GM12872 (cell line): ENCODE results near the gene SORCS3.

ENCODE experiments used
- CTCF ChIP-seq: IDR thresholded peaks from 3 replicates; pipeline ENCODE4 v1.5.1; 2011; ENCODE audit warnings: low read depth, mild to moderate bottlenecking, low read length, moderate library complexity; ENCODE audit not compliant: insufficient read depth

SORCS3 gene

DNA sequence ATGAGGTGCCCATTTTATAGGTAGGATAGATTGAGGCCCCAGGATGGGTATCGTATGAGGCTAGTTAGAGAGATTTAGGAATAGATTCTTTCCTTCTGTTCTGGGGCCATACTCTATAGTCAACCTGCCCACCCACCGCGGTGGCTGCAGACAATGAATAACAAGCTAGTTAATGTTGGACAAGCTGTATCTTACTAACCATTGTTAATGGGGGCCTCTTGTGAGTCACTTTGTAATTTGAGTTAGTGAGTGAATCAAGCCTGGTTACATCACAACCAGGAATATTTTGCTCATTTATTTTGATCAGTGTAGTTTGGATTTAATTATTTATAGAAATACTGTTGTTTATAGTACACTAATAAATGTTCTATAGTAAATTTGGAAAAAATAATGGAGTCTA lies 7.3 kb downstream of the SORCS3 start:
- no peak for TF ChIP-seq CTCF

GRCh38 chr10:104650072-104650471 lies 9.0 kb downstream of the SORCS3 start:
- 0 out of 3 replicates have a peak, but pooled peaks have one; percentile 23 for TF ChIP-seq CTCF

DNA sequence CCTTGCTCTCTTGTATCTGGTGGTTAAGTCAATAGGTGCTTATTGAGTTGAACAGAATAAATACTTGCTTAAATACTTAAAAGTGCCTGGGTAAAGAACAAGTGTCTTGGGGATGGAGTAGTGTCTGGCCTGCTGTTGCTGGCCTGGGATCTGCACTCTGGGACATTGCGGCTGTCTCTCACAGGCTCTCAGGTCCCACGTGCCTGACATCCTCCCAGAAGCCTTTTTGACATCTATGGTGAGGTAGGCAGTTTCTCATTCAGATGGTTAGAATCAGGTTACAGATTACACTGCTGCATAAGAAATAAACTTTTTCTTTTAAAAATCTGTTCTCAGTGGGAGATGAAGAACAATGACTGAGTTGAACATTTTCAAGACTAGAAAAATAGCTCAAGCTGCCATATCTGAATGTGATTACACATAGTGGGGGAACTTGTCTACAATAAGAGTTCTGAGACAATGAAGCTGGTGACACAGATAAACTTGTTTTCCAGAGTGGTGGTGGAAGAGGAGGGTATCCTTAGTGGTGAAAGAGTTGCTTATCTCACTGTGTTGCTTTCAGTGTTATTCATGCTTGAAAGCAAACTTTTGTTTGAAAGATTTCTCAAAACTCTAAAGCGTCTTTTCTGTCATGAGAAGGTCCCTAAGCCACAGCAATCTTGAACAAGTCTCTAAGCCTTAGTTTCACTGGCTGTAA lies 9.7 kb downstream of the SORCS3 start:
- no peak for TF ChIP-seq CTCF

DNA sequence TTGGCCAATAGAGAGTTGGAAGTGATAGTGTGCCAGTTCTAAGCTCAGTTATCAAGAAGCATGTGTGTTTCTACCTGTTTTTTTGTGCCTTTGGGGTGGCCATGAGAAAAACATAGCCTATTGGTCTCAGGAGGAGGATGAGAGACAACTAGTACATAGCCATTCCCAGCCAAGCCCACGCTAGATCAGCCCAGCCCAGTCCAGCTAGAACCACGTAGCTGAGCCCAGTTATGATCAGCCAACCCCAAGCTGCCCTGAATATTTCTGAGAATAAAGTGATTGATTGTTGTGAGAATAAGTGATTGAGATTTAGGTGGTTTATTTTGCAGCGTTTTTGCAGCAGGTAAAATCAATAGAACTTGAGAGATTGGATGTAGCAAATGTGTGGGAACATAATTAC lies 15.9 kb downstream of the SORCS3 start:
- no peak for TF ChIP-seq CTCF

- no peak for TF ChIP-seq CTCF
These were observed 16.4 kb downstream of the SORCS3 start for GRCh38 chr10:104657457-104657856.

DNA sequence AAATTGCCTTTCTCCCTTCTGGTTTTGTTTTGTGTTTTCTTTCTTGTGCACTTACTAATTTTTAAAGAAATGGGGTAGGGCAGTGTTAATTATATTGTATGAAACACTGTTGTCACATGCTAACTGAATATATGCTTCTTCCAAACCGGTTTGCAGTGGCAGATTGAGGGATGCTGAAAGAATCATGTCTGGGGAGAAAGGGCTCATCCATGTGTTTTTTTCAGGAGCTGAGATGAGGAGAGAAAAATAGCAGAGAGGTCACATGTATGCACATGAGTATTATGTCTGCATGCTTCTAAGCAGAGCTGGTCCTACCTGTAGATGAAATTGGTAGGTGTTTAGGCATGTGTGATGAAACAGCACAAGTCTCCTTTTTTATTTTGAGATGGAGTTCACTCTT lies 17.0 kb downstream of the SORCS3 start:
- TF ChIP-seq CTCF = no peak

DNA sequence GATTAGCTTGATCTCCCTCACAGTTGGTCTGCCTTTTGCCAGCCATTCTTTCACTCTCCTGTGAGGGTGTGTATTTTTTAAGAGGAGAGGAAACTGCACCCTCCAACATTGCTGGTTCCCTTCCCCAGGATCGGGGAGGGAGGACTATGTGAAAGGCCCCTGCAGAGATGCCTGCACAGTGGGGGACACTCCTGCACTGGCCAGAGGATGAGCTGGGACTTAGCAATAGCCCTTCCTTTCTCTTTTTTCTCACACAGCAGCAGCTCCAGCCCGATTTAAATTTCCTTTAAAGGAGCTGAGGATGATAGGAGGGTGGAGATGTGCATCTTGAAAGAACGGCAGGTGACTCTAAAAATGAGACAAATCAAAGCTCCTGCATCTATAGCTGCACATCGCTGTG lies 18.7 kb downstream of the SORCS3 start:
- no peak for TF ChIP-seq CTCF

GRCh38 chr10:104663076-104663475 lies 22.0 kb downstream of the SORCS3 start:
- no peak for TF ChIP-seq CTCF
